HG03039 (cell line): ENCODE measurements around the gene LPXN.

Source experiments
- ATAC-seq: cut with Tn5 transposase; IDR thresholded peaks from one replicate; pipeline ENCODE4 v1.9.1; 2021; ENCODE audit warnings: mild to moderate bottlenecking, moderate library complexity; ENCODE audit not compliant: unreplicated experiment

LPXN gene

GRCh38 chr11:58525037-58525614, 50.5 kb downstream of the LPXN start:
- peak; percentile 85 for ATAC-seq

- peak; percentile 30 for ATAC-seq
Observed at GRCh38 chr11:58524232-58525036, 51.2 kb downstream of the LPXN start.

GRCh38 chr11:58513747-58514367, 61.8 kb downstream of the LPXN start:
- no peak for ATAC-seq

- no peak for ATAC-seq
Observed at GRCh38 chr11:58511636-58512035, 64.0 kb downstream of the LPXN start.

GRCh38 chr11:58509748-58510147, 65.9 kb downstream of the LPXN start:
- ATAC-seq, result no peak

GRCh38 chr11:58508814-58509213, 66.8 kb downstream of the LPXN start:
- ATAC-seq, result no peak

- no peak for ATAC-seq
Observed at GRCh38 chr11:58508005-58508404, 67.7 kb downstream of the LPXN start, which contains the start of gene OR5B21. TSS of gene OR5B21 (minus strand) at chr11:58508105. CDS start at chr11:58508105, 0 bp downstream.

- no peak for ATAC-seq
Observed at GRCh38 chr11:58507355-58507754, 68.3 kb downstream of the LPXN start.

- ATAC-seq, result no peak
Observed at GRCh38 chr11:58506935-58507334, 68.7 kb downstream of the LPXN start.

- no peak for ATAC-seq
Observed at GRCh38 chr11:58505849-58506248, 69.8 kb downstream of the LPXN start.

GRCh38 chr11:58504232-58504631, 71.4 kb downstream of the LPXN start:
- no peak for ATAC-seq

- ATAC-seq, result peak; percentile 83
Observed at GRCh38 chr11:58503361-58503856, 72.2 kb downstream of the LPXN start.

- no peak for ATAC-seq
Observed at GRCh38 chr11:58502004-58502403, 73.7 kb downstream of the LPXN start.

GRCh38 chr11:58498464-58498863, 77.2 kb downstream of the LPXN start:
- no peak for ATAC-seq

GRCh38 chr11:58497951-58498350, 77.7 kb downstream of the LPXN start:
- ATAC-seq, result no peak

GRCh38 chr11:58495906-58496305, 79.8 kb downstream of the LPXN start:
- no peak for ATAC-seq

- no peak for ATAC-seq
Observed at GRCh38 chr11:58494101-58494500, 81.6 kb downstream of the LPXN start.

GRCh38 chr11:58493676-58494075, 82.0 kb downstream of the LPXN start:
- no peak for ATAC-seq

- ATAC-seq, result no peak
Observed at GRCh38 chr11:58490827-58491226, 84.8 kb downstream of the LPXN start.

- no peak for ATAC-seq
Observed at GRCh38 chr11:58487170-58487569, 88.5 kb downstream of the LPXN start.

- no peak for ATAC-seq
Observed at GRCh38 chr11:58485961-58486360, 89.7 kb downstream of the LPXN start.
